Measurements from ENCODE around the gene GRK5. TPM values are rescaled to one million over a fixed set of nuclear protein-coding genes. Genes with fewer than 3 reads are reported as not detected.

GRK5 gene
- total RNA-seq, 2 donors from 2014 or later: 13.9 to 28.5 TPM

Other genes starting within 250 kb of the GRK5 start
- under 1 TPM; 0.15 to 0.34 TPM for gene NANOS1, start 177.9 kb upstream of the GRK5 start, total RNA-seq
- 100 to 1,000 TPM; 149 to 169 TPM for gene EIF3A, start 126.8 kb upstream of the GRK5 start, total RNA-seq
- gene DENND10, start 103.5 kb upstream of the GRK5 start, total RNA-seq: 10 to 100 TPM; 37.4 to 52.1 TPM
- 1 to 10 TPM; 8.3 to 9.5 TPM for gene SFXN4, start 41.9 kb upstream of the GRK5 start, total RNA-seq
- 10 to 100 TPM; 16.4 to 17.1 TPM for gene PRDX3, start 28.8 kb upstream of the GRK5 start, total RNA-seq

Data from T-helper 17 cell (primary cell).